HG03442 (cell line): ENCODE data around the gene MYO5A.

ENCODE experiments used
- ATAC-seq: cut with Tn5 transposase; IDR thresholded peaks from one replicate; pipeline ENCODE4 v1.9.1; 2021; ENCODE audit warnings: mild to moderate bottlenecking, moderate library complexity; ENCODE audit not compliant: unreplicated experiment

Gene MYO5A

DNA sequence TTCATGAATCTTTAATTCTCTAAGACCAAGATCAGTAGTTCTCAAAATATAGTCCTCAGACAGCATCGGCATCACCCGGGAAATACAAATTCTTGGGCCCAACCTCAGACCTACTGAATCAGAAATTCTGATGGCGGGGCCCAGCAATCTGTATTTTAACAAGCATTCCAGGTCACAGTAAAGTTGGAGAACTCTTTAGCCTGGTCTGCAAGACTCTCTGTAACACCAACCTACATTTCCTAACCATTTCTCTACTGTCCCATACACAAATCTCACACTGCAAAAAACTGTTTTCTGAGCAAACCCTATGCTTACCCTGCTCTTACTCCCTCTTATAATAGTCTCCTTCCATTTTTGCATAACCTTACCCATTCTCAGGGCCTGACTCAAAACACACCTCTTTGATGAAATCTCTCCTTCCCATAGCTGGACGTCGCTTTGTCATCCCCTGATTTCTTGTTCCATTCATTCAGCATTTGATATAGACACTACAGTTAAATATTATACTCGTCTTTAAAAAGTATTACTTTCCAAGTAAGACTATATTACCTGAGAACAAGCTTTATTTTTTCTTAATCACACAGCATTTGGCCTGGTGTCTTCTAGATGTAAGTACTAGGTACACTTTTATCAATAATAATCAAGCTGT is 149.8 kb downstream of the MYO5A start:
- ATAC-seq, result peak; percentile 51

DNA sequence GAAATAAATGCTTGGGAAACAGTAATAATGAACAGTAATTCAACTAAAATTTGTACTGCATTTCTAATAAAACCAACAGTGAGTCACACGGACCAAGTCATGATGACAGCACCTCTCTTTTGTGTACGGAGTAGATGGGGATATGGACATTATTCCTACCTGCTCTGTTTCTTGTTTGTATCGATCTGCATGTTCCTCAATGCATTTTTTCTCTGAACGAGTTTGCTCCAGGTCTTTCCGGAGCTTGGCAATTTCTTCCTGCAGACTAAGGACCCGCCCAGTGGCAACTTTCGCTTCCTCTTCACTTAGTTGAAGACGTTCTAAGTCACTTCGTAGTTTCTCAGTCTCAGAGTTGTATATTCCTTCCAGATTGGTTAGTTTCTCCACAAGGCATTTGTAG is 158.7 kb downstream of the MYO5A start:
- peak; percentile 68 for ATAC-seq

DNA sequence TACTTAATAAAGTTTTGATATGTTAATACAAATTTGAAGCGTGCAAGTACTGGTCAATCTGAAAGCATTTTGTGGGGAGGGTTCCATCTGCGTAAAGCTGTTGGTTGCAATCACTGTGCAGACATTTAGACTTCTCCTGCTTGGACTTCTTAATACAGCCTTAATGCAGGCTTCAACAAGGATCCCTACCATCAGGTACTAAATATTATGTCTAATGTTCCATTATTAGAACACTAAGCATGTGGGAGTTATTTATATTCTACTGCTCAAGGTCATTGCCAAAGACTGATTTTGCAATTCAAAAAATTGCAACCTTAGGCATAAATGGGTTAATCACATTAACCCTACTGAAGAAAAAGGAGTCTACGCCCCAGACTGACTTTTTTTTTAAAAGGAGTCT is 159.2 kb downstream of the MYO5A start:
- no peak for ATAC-seq

DNA sequence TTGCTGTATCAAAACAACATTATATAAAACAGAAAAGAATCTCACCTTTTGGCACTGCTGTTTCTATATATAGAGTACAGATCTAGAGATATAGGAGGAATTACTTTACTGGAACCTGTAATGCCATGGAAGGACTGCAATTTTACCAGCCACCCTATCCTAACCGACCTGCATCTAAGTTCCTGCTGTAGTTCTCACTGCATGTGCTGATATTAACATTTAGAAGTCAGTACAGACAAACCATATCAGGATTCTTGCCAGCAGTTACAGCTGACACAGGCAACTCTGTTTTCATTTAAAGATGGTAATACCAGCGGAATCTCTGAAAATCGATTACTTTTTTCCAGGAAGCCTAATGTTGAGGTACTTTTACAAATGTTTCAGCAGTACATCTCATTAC is 159.7 kb downstream of the MYO5A start:
- ATAC-seq, result no peak

DNA sequence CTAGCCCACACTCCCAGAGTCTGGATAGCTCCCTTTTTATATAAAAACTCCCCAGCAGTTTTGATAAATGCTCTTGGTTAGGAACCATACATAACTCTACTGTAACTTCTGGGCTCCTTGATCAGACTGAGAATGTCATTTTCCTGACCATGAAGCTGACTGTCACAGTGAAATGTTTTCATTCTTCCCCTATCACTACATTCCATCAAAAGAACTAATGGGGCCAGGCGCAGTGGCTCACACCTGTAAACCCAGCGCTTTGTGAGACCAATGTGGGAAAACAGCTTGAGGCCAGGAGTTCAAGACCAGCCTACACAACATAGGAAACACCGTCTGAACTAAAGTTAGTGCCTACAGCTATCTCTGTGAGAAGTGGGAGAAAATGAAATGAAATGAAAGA is 160.3 kb downstream of the MYO5A start:
- ATAC-seq, result no peak

DNA sequence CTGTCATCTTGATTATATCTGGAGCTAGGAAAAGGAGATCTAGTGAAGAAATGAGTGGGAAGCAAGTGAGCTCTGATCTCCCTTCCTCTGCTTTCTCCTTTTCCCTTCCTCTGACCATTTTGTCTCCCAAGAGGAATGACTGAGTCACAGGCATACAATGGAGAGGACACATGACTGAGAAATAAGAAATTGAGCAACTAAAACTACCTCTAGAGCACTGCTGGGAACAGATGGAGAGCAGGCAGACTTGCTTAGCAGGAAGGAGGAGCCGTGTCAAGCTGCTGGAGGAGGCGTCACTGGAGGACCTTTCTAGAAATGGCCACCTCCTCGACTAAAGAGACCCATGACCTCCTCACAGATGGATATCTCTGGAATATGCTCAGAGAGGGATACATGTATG is 166.2 kb downstream of the MYO5A start:
- no peak for ATAC-seq

DNA sequence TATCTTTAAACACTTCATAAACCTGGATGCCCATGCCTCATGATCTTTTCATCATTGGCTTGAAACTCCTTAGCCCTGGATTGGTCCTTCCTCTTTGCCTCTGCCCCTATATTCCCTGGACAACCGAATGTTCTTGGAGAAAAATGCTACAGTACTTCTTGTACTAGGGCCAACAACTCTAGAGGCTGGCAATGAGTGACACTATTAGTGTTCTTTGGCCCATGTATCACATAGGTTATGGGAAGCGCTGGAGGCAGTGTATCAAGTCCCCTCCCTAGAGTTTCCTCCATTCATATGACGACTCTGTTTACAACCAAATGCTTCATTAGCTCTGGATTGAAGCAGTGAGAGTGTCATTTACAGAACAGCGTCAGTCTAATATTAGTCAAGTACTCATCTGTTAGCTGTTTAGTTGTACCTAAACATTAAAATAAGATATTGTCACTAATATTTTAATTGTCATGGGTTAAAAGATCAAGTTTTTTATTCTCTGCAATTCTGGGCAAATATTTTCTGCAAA is 166.6 kb downstream of the MYO5A start:
- no peak for ATAC-seq

DNA sequence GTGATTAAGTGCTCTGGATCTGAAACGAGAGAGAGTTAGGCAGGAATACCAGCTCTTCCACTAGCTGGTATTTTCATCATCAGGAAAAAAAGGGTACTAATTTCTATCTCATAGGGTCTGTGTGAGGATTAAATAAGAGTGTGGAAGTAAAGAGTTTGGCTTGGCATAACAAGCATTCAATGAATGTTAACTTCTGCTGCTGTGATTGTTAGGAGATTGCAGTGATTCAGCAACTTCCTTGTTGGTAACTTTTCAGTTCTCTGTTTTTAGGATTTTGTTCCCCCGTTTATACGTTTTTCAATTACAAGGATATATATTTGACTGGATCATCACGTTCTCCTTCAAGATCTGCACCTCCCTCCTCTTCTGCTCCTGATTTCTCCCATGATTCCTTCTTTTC is 167.2 kb downstream of the MYO5A start:
- no peak for ATAC-seq

DNA sequence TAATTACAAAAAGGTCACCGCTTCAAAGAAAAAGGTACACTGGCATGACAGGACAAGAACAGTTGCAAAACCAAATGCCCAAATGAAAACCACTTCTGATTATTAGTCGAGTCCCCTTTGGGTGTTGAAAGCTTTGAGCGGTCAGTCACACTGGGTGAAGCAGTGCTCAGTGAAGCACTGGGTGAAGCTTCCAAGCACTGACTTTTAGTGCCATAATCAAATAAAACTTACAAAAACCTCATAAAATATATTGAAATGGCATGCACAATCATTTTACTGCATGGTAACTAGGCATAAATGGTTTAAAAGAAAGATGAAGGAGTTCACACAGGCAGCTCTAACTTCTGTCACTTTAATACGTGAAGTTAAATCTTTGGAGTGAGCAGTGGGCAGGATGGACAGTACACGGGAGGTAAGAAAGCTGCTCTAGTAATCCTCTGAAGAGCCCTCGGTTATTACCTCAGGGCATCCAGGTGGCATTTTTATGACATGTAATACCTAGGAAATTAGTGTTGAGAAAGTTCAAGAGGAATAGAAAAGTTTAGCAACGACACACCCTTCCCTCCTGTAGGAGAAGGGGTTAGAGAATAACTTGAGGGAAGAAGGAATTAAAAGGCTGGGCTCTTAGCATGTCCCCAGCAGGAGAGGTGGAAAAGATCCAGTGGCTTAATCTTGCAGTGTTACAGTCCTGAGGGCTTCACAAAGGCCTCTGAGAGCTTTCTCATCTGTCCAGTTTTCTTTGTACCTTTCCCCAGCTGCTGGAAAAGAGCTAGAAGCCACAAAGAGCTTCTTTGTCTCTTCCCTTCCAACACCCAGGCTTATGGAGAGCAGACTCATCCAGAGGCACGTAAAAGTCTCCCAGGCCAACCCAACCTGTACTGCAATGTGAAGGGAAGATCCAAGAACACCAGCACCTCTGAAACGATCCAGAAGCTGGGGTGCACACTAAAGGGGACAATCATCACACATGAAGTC is 168.2 kb downstream of the MYO5A start:
- ATAC-seq, result no peak

DNA sequence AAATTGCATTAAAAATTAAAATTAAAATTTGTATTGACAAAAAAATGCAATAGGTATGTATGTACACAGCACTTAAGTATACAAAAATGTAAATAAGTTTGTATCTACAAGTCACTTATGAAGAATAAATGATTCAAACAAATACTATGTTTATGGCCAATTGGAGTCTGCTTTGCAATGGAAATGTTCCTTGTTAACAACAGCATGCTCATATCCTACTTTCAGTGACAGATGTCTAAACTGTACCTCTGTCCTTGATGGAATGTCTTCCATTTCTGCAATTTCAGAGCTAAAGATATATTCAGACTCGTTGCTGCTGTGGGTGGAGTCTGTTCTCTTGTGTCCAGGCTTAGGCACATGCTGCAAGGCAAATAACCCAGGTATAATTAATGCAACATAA is 169.0 kb downstream of the MYO5A start:
- no peak for ATAC-seq

DNA sequence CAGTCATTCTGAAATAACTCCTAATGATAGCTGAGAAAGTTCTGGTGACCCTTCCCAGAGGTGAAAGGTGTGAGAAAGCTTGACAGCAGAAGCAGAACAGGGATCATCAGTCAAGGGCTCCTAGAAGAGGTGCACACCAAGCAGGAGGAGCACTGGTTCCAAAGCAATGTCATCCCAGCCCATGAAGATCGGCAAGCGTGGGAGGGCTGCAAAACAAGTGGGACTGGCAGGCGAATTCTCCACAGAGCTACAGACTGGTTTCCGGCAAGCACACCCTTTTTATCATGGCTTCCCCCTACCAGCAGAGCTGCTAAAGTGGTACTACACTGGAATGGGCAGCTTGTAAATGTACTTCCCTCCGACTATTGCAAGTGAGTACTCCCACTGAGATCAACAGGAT is 170.7 kb downstream of the MYO5A start:
- ATAC-seq, result no peak

DNA sequence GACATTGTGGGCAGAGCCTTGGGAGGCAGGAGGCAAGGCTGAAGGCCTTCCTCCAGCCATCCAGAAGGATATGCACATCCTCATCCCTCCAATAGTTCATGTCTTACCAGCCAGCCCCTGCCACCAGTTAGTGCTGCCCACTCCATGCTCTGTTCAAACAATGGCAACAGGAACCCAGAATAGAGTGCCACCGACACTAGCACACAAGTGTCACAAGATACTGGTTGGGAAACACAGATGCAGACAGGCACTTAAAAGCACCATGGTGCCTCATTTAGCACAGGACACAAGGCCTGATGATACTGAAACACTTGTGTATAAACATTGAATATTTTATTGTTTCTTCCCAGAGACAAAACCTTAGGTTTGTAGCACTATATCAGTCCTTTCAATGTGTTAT is 176.6 kb downstream of the MYO5A start:
- no peak for ATAC-seq

DNA sequence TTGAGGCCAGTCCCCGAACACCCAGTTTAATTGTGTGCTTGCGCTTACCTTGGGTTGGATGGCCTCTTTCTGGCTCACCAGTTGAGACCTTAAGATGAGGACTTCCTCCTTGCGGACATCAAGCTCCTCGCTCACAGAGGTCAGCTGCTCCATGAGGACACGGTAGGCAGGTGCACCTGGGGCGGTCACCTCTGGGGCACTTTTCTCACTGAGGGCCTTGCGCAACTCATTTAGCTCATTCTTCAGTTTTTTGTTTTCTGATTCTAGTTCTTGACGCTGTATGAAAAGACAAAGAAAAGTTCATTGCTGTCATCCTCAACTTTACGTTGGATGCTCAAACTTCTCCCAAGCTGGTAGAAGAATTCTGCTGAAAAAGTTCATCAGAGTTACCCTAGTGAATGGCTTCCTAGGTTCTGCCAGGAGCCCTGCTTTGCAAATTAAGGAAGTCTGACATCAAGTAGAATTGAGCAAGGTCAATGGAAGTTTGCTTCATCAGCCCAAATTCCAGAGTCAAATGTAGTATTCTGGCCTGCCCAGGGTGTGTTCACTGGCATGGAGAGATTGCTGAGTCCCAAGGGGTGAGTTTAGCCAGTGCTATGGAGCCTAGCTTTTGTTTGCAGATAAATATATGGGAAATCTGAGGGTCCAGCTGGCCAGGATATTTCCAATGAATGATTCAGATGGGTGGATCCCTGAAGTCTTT is 177.3 kb downstream of the MYO5A start:
- no peak for ATAC-seq

DNA sequence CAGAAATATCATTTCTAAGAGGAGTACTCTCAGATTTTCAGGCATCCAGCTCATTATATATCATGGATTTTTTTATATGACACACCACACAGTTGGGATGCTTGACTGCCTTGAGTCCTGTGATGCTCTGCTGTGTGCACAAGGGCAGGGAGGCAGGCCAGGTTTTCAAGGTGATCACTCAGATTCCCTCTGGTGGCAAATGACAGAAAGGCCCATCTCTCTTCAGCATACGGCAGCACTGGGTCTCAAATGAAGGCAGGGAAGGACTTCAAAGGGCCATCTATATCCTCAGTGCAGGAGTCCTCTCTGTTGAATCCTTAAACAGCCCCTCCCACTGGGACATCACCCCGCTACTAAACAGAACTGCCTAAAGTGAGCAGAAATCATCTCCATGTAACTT is 178.3 kb downstream of the MYO5A start:
- no peak for ATAC-seq

DNA sequence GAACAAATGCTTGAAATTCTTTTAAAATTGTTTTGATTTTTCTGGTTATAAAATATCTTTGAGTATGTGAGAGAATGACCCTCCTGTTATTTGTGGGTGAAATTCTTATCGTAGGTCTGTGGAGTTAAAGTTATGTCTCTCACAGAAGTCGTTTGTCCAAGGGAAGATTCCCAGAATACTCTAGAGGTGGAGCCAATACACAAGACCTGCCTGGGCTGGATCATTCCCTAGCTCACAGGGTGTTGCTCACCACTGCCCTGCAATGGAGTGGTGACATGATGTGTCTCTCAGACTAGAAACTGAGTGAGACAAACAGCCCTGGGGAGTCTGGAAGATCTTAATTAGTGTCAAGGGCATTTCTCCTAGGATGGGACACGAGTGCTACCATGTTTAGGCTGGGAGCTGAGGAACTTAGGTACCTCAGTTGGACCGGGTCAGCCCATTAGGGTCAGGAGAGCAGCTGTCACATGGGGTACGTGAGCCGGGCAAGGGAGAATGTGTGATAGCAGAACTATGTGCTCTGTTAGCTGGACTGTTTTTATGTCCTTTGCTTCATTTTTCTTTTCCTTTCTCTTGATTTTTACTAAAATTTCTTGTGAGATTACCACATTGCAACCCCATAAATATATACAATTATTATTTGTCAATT is 179.5 kb downstream of the MYO5A start:
- ATAC-seq, result no peak

DNA sequence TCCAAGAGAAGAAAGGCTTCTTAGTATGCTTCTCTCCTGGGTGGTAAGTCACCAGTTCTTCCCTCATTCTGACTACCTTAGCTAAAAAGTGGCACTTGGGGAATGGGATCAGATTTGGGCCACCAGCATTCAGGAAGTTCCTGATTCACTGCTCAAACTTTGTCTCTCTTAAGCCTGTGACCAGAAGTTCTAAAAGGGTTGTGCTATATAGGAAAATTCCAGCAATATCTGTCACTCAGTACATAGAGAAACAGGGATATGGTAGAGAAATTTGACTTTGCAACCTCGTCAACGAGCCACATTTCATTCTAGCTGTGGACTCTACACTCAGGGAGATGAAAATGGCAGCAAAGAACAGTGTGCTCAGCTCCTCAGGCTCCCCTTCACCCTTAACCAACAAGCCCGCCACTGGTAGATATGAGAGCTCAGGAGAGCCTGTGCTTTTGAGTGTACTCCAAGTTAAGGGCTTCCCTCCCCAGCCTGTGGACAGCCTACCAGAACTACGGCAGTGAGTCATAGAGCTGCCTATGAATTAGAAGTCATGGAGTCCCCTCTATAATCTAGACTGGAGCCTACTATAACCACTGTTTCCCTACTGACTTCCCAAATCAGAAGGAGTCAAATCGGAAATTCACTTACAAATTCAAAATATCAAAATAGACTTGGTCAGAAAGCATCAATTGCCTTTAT is 180.5 kb downstream of the MYO5A start:
- ATAC-seq, result no peak

DNA sequence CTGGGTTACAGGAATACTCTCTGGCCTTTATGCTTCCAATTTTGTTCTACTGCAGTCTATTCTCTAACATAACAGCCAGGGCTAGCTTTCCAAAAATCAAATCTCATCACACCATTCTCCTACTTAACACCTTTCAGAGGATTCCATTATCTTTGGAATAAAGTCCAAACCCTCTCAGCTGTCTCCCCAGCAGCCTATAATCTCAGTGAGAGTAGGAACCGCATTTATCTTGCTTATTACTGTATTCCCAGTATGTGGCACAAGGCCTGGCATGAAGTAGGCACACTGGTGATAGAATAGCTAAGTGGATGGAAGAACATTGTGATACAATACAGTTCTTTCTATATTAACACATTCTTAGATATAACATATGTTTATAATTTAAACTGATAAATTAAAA is 184.1 kb downstream of the MYO5A start:
- no peak for ATAC-seq

DNA sequence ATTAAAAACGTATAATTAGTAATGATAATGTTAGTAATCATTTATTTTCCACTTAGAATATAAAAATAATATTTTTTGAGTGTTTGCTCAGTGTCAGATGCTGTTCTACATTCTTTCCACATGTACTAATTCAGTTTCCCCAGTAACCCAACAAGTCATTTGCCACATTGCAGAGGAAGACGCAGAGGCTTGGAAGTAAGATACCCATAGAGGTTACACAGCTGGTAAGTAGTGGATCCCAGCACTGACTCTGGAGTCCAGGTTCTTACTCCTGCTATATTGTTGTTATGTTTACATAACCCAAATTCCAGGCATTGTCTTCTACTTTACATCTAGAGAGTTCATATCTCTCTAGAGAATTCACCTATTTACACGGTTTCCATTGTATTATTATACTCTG is 184.8 kb downstream of the MYO5A start:
- ATAC-seq, result no peak

DNA sequence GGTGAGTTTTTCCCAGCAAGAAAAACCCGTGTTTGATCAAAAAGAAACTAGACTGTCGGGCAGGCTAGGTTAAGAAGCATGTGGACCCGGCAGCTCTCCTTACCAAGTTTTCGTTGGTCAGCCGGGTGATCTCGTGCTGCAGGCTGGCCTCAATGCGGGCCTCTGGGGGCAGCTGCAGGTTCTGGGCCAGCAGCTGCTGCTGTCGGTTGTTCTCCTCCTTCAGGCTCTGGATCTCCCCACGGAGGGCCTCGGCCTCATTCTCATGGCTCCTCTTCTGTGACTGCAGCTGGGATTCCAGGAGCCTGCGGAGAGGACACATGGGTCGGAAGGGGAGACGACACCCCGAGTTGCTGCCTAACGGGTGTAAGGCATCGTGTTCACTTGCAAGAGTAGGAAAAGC is 188.6 kb downstream of the MYO5A start:
- ATAC-seq, result no peak

DNA sequence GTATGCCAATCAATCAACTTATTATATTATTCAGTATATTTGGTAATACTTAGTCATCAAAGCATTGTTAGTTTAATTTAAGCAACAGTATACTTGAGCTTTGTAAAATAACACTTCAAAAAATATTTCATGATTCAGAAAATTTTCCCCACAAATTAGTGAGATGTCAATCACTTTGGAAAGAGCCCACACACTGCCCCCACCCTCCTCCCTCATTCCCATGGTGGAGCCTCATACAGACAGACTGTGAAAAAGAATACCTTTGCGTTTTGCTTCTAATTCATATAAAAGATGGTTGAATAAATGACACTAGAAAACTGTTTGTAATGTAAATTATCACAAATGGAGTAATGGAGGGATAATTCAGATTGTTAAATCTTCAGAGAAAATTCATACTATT is 189.8 kb downstream of the MYO5A start:
- no peak for ATAC-seq
